ENCODE results near the gene OR6C6. TPM values are rescaled to one million over a fixed set of nuclear protein-coding genes. Genes with fewer than 3 reads are reported as not detected.
"Not testable (repeated sequence)": the region's sequence is repeated elsewhere in the genome, so short reads cannot be mapped to it uniquely, and the experiment has no call there.

The OR6C6 gene
- total RNA-seq (ENCODE audit: low replicate concordance): not detected in 2 replicates

GRCh38 chr12:55296469-55296868 lies at the start of gene OR6C6:
Gene OR6C6, minus strand, starts transcription at chr12:55296569. Its CDS starts 1,337 bp downstream, at chr12:55295232.
- TF ChIP-seq, protein P1, sequence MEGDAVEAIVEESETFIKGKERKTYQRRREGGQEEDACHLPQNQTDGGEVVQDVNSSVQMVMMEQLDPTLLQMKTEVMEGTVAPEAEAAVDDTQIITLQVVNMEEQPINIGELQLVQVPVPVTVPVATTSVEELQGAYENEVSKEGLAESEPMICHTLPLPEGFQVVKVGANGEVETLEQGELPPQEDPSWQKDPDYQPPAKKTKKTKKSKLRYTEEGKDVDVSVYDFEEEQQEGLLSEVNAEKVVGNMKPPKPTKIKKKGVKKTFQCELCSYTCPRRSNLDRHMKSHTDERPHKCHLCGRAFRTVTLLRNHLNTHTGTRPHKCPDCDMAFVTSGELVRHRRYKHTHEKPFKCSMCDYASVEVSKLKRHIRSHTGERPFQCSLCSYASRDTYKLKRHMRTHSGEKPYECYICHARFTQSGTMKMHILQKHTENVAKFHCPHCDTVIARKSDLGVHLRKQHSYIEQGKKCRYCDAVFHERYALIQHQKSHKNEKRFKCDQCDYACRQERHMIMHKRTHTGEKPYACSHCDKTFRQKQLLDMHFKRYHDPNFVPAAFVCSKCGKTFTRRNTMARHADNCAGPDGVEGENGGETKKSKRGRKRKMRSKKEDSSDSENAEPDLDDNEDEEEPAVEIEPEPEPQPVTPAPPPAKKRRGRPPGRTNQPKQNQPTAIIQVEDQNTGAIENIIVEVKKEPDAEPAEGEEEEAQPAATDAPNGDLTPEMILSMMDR (IDR thresholded peaks at IDR 0.05; ENCODE audit: insufficient read depth, low read length): no peak
- H3K4me3 ChIP-seq (ENCODE audit: low read depth, low read length): no peak within 1 kb of the TSS
- no peak for DNase-seq (ENCODE audit: low read depth)

- no peak overlapping the region for H3K4me3 ChIP-seq (ENCODE audit: low read depth, low read length)
- DNase-seq (ENCODE audit: low read depth): no peak
- TF ChIP-seq, protein P1 (IDR thresholded peaks at IDR 0.05; ENCODE audit: insufficient read depth, low read length): no peak
Observed at GRCh38 chr12:55336002-55336401, 39.6 kb upstream of the OR6C6 start.

GRCh38 chr12:55330446-55330845 lies 34.1 kb upstream of the OR6C6 start, which contains the start of gene OR6C3:
Gene OR6C3, plus strand, starts transcription at chr12:55330746. Its CDS starts 955 bp downstream, at chr12:55331701.
- TF ChIP-seq, protein P1 (IDR thresholded peaks at IDR 0.05; ENCODE audit: insufficient read depth, low read length): no peak
- H3K4me3 ChIP-seq (ENCODE audit: low read depth, low read length): no peak within 1 kb of the TSS
- DNase-seq (ENCODE audit: low read depth): no peak

- not testable (repeated sequence) for DNase-seq (ENCODE audit: low read depth); H3K4me3 ChIP-seq (ENCODE audit: low read depth, low read length)
Observed at GRCh38 chr12:55325801-55326200, 29.4 kb upstream of the OR6C6 start.

DNA sequence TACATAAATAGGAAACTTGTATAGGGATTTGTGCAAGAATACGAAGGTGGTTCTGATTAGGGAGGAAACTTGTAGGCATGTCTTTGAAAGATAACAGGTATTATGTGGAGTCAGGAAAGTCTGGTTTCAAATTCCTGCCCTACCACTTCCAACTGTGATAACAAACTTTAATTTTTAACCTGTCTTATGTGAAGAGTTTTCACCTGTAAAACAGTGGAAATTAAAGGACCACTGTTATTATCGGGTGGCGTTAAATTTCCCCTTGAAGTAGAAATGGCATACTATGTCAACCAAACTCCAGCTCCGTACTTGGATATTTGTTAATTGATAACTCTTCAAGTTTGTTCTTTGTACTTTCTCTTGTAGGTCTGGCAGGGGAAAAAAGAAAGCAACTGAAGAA lies 23.8 kb upstream of the OR6C6 start:
- no peak overlapping the region for H3K4me3 ChIP-seq (ENCODE audit: low read depth, low read length)
- DNase-seq (ENCODE audit: low read depth): no peak
- TF ChIP-seq, protein P1 (IDR thresholded peaks at IDR 0.05; ENCODE audit: insufficient read depth, low read length): no peak

DNA sequence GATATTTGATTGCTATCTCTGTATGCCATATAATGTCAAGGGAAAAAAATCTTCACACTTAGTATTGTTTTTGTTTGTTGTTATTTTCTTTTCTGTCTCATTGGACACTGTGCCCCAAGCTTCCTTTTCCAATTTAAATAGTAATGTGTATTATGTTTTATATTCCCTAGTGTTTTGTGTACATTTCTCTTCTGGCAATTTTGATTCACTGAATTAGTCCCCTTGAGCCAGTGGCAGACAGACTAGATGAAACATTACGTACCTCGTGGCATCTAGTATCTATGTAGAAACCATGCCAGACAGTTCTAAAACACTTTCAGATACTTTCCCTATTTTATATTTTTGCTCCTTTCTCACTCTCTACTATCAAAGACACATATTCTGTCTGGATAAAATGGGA lies 17.7 kb upstream of the OR6C6 start, which contains the start of gene OR6C1:
TSS of gene OR6C1 (plus strand) at position 301 of the 400 bp plus-strand sequence. CDS start 6,257 bp downstream, outside the sequence.
- TF ChIP-seq, protein P1 (IDR thresholded peaks at IDR 0.05; ENCODE audit: insufficient read depth, low read length): no peak
- no peak within 1 kb of the TSS for H3K4me3 ChIP-seq (ENCODE audit: low read depth, low read length)
- DNase-seq (ENCODE audit: low read depth): no peak

- no peak for DNase-seq (ENCODE audit: low read depth)
- H3K4me3 ChIP-seq (ENCODE audit: low read depth, low read length): no peak overlapping the region
- TF ChIP-seq, protein P1 (IDR thresholded peaks at IDR 0.05; ENCODE audit: insufficient read depth, low read length): no peak
Observed at GRCh38 chr12:55289999-55290398, 6.4 kb downstream of the OR6C6 start.
